Endodermal cell (in vitro differentiated cells): Measurements from ENCODE around the gene PPP1R14D. TPM values are rescaled to one million over a fixed set of nuclear protein-coding genes. Genes with fewer than 3 reads are reported as not detected.

Experiments
- DNase-seq: peaks from one replicate; pipeline ENCODE4 v3.0.0-alpha.2; 2017
- H3K27ac ChIP-seq: 2 replicates; pipeline ENCODE4 v1.5.1; 2013; ENCODE audit warnings: mild to moderate bottlenecking, low read depth, low read length, moderate library complexity
- H3K27me3 ChIP-seq: 2 replicates; pipeline ENCODE4 v1.6.1; 2013; ENCODE audit warnings: mild to moderate bottlenecking, low read length, moderate library complexity; ENCODE audit not compliant: insufficient read depth, control insufficient read depth, poor library complexity, severe bottlenecking
- H3K36me3 ChIP-seq: 2 replicates; pipeline ENCODE4 v1.7.0; 2013; ENCODE audit warnings: mild to moderate bottlenecking, low read length, moderate library complexity; ENCODE audit not compliant: control insufficient read depth, insufficient read depth
- H3K4me1 ChIP-seq: one replicate; pipeline ENCODE4 v1.7.0; 2013; ENCODE audit warnings: low read length; ENCODE audit not compliant: control insufficient read depth, insufficient read depth
- H3K4me3 ChIP-seq: 2 replicates; pipeline ENCODE4 v1.5.1; 2013; ENCODE audit warnings: mild to moderate bottlenecking, low read length, moderate library complexity
- H3K9ac ChIP-seq: 2 replicates; pipeline ENCODE4 v1.6.1; 2013; ENCODE audit warnings: mild to moderate bottlenecking, low read length, moderate library complexity; ENCODE audit not compliant: poor library complexity, severe bottlenecking; ENCODE audit errors: extremely low read depth
- H3K9me3 ChIP-seq: 2 replicates; pipeline ENCODE4 v1.6.1; 2013; ENCODE audit warnings: mild to moderate bottlenecking, low read length, moderate library complexity; ENCODE audit not compliant: control insufficient read depth
- H3K27ac Mint-ChIP-seq: 2 replicates; pipeline ENCODE4 v1.8.0; 2020; ENCODE audit warnings: mixed read lengths
- H3K27me3 Mint-ChIP-seq: 2 replicates; pipeline ENCODE4 v1.8.0; 2021; ENCODE audit warnings: mild to moderate bottlenecking, mixed read lengths; ENCODE audit not compliant: insufficient read depth
- H3K36me3 Mint-ChIP-seq: 2 replicates; pipeline ENCODE4 v1.8.0; 2020; ENCODE audit warnings: low read depth, mixed read lengths
- H3K4me1 Mint-ChIP-seq: 2 replicates; pipeline ENCODE4 v1.8.0; 2020; ENCODE audit warnings: mixed read lengths
- H3K4me3 Mint-ChIP-seq: 2 replicates; pipeline ENCODE4 v1.8.0; 2020; ENCODE audit warnings: mild to moderate bottlenecking, moderate library complexity, mixed read lengths
- H3K9me3 Mint-ChIP-seq: 2 replicates; pipeline ENCODE4 v1.8.0; 2020; ENCODE audit warnings: mild to moderate bottlenecking, mixed read lengths
- WGBS, 2 experiments: methylation state at CpG; one replicate each; pipeline versions ENCODE4 v1.1.5 to v1.1.7; 2013; ENCODE audit warnings: missing lambda C conversion rate in 2 of 2, mixed read lengths in 1 of 2; ENCODE audit not compliant: insufficient coverage in 1 of 2, insufficient read length in 1 of 2; 5-methylcytosine and 5-hydroxymethylcytosine counted together
- total RNA-seq, 2 donors: library from RNA; stranded (reverse); fragmentation: NEBNext Ultra II Directional in 1 of 2; extraction: Animal tissue kit (Norgen Biotek cat#: 25700) in 1 of 2; gene quantifications; 2 replicates in 1 of 2; 3 replicates in 1 of 2; pipeline ENCODE4 v1.2.1, GENCODE V29; 2021
- TF ChIP-seq, protein P1 (sequence below): fragments of 200-600 bp; sonication (generic); conservative IDR thresholded peaks from 2 replicates; pipeline ENCODE4 v1.5.0; 2021; ENCODE audit warnings: antibody characterized with exemption, mild to moderate bottlenecking

The PPP1R14D gene
- total RNA-seq, 2 donors from 2014 or later: not detected

DNA sequence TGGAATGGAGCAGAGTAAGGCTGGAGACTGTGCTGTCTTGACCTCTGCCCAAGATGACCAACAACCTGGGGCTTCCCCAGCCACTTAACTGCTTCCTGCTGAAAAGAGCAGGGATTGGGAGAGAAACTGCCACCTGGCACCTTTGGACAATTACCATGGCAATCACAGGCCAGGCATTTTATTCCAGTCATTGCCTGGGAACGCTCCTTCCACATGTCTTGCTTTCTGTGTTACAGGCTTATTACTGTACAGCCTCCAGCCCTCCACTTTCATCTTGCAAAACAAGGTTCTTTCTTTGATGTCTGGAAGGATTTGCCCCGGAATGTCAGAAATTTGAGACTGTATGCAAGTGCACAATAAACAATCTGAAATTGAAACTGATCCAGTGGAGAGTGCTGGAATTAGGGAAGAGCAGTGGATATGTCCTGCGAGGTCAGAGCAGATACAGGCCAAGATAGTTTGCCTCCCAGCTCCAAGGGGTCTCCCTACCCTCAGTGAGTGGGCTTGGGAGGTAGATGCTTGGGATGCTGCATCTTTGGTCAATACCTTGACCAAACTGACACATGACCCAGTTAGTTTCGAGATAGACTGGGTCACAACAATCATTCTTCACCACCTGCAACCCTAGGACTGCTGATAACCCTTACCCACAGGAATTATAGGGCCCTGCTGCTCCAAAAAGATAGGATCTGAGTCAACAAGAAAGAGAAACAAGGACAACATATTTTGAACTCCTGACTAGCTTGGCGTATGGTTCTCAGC lies 2.7 kb downstream of the PPP1R14D start:
- H3K36me3 Mint-ChIP-seq: no peaks in the 10 kb centered on the region
- H3K4me1 ChIP-seq: peaks cover 3% of the 10 kb centered on the region
- H3K27ac Mint-ChIP-seq: no peak overlapping the region
- no peaks in the 10 kb centered on the region for H3K4me1 Mint-ChIP-seq
- H3K27me3 Mint-ChIP-seq: no peaks in the 10 kb centered on the region
- no peak overlapping the region for H3K4me3 Mint-ChIP-seq
- H3K36me3 ChIP-seq: no peaks in the 10 kb centered on the region
- no peaks in the 10 kb centered on the region for H3K27me3 ChIP-seq
- H3K9me3 ChIP-seq: no peaks in the 10 kb centered on the region
- no peak overlapping the region for H3K4me3 ChIP-seq
- no peak for DNase-seq
- no peak overlapping the region for H3K9ac ChIP-seq
- H3K9me3 Mint-ChIP-seq: no peaks in the 10 kb centered on the region
- TF ChIP-seq, protein P1, sequence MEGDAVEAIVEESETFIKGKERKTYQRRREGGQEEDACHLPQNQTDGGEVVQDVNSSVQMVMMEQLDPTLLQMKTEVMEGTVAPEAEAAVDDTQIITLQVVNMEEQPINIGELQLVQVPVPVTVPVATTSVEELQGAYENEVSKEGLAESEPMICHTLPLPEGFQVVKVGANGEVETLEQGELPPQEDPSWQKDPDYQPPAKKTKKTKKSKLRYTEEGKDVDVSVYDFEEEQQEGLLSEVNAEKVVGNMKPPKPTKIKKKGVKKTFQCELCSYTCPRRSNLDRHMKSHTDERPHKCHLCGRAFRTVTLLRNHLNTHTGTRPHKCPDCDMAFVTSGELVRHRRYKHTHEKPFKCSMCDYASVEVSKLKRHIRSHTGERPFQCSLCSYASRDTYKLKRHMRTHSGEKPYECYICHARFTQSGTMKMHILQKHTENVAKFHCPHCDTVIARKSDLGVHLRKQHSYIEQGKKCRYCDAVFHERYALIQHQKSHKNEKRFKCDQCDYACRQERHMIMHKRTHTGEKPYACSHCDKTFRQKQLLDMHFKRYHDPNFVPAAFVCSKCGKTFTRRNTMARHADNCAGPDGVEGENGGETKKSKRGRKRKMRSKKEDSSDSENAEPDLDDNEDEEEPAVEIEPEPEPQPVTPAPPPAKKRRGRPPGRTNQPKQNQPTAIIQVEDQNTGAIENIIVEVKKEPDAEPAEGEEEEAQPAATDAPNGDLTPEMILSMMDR: no peak
- H3K27ac ChIP-seq: no peak overlapping the region
- 86 to 94% methylated on average over 5 of the region's 5 CpGs for WGBS, 2 experiments

DNA sequence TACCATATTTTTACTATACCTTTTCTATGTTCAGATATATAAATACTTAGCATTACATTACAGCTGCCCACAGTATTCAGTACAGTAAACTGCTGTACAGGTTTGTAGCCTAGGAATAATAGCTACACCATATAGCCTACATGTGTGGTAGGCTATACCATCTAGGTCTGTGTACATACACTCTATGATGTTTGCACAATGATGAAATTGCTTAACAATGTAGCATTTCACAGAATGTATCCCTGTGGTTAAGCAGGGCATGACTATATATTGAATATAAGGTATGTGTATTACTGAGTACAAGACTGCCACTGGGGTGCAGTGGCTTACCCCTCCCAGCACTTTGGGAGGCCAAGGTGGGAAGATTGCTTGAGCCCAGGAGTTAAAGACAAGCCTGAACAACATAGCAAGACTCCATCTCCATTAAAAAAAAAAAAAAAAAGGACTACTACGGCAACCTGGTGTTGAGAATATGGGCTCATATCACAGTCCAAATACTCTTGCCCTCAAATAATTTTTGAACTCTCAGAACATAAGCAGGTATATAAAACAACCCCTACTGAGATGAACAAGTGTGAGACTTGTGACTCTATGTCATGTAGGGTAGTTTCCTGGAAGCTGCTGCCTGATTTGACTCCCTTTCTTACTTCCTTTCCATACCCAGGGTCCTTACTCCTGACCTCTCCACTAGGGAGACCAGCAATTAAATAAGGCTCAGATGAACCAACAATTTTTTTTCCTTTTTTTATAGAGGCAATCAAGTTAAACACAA lies 4.8 kb downstream of the PPP1R14D start:
- Mint-ChIP-seq H3K36me3 (no peaks in the 10 kb centered on the region), H3K9me3 (no peaks in the 10 kb centered on the region), H3K4me1 (no peaks in the 10 kb centered on the region), H3K4me3 (no peak overlapping the region), H3K27me3 (no peaks in the 10 kb centered on the region), H3K27ac (no peak overlapping the region)
- Histone ChIP-seq H3K9me3 (no peaks in the 10 kb centered on the region), H3K4me1 (peaks cover 3% of the 10 kb centered on the region), H3K36me3 (no peaks in the 10 kb centered on the region), H3K9ac (no peak overlapping the region), H3K27me3 (no peaks in the 10 kb centered on the region), H3K4me3 (no peak overlapping the region), H3K27ac (no peak overlapping the region)
- no peak for DNase-seq
- WGBS, 2 experiments: no CpG with 5 or more reads among the region's 1 CpG
- TF ChIP-seq, protein P1: no peak

DNA sequence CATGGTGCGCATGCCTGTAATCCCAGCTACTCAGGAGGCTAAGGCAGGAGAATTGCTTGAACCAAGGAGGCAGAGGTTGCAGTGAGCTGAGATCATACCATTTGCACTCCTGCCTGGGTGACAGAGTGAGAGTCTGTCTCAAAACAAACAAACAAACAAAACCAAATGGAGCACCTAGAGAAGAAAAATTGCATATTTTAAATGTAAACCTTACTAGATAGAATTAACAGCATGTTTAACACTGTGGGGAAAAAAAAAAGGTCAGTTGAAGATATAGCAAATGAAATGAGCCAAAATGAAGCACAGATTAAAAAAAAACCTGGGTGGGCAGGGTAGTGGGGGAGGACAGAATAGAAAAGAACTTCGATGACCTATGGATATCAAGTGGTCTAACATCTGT lies 7.3 kb downstream of the PPP1R14D start:
- Mint-ChIP-seq H3K4me1 (no peaks in the 10 kb centered on the region), H3K27me3 (no peaks in the 10 kb centered on the region), H3K9me3 (no peaks in the 10 kb centered on the region), H3K4me3 (no peak overlapping the region), H3K27ac (no peak overlapping the region), H3K36me3 (no peaks in the 10 kb centered on the region)
- TF ChIP-seq, protein P1: no peak
- H3K9me3 ChIP-seq: no peaks in the 10 kb centered on the region
- no peak overlapping the region for H3K27ac ChIP-seq
- no peak for DNase-seq
- 92 to 93% methylated on average over 2 of the region's 2 CpGs for WGBS, 2 experiments
- H3K4me3 ChIP-seq: no peak overlapping the region
- peaks cover 3% of the 10 kb centered on the region for H3K4me1 ChIP-seq
- H3K36me3 ChIP-seq: no peaks in the 10 kb centered on the region
- H3K9ac ChIP-seq: no peak overlapping the region
- H3K27me3 ChIP-seq: no peaks in the 10 kb centered on the region
